A549 (cell line): ENCODE data around the gene SLC28A1. TPM values are rescaled to one million over a fixed set of nuclear protein-coding genes. Genes with fewer than 3 reads are reported as not detected.

Experiments used
- ATAC-seq, 2 experiments: fragments of 200-7000 bp in 1 of 2; fragments of >200 bp in 1 of 2; cut with Nextera tagmentation in 1 of 2; cut with Tn5 transposase in 1 of 2; 3 replicates each; pipeline versions ENCODE4 v1.8.0 to v1.9.1; 2018 to 2020; ENCODE audit warnings: mild to moderate bottlenecking in 1 of 2, moderate library complexity in 1 of 2
- CTCF ChIA-PET: fragments of 300-600 bp; sonication (Branson Sonifier 250); formaldehyde crosslinking; extraction: SDS; loops from one replicate; lab custom pipeline; 2021; ENCODE audit warnings: antibody characterized with exemption, inconsistent platforms; lab: Yijun Ruan, JAX
- POLR2A ChIA-PET: fragments of 350-600 bp; formaldehyde crosslinking; extraction: SDS; loops from one replicate; lab custom pipeline; 2021; ENCODE audit warnings: antibody characterized with exemption, inconsistent platforms; lab: Yijun Ruan, JAX
- DNase-seq, 2 experiments: peaks; one replicate each; pipeline versions ENCODE4 v3.0.0 to v3.0.0-alpha.2; 2011 to 2016; ENCODE audit warnings: low read depth in 1 of 2, low spot score in 1 of 2
- FAIRE-seq: peaks from 2 replicates; lab custom pipeline; 2011; peaks lifted over from hg19 to GRCh38; lab: Jason Lieb, UNC
- H3K27ac ChIP-seq, 2 experiments: fragments of >200 bp; sonication (Bioruptor Twin); formaldehyde crosslinking; 3 replicates each; pipeline ENCODE4 v1.5.1; 2016 to 2017
- H3K4me1 ChIP-seq: fragments of >200 bp; sonication (Bioruptor Twin); formaldehyde crosslinking; 3 replicates; pipeline ENCODE4 v1.6.1; 2016
- H3K4me2 ChIP-seq: fragments of >200 bp; sonication (Bioruptor Twin); formaldehyde crosslinking; 3 replicates; pipeline ENCODE4 v1.6.1; 2016
- H3K4me3 ChIP-seq: fragments of >200 bp; sonication (Bioruptor Twin); formaldehyde crosslinking; 3 replicates; pipeline ENCODE4 v1.5.1; 2016
- H3K9me3 ChIP-seq: fragments of >200 bp; sonication (Bioruptor Twin); formaldehyde crosslinking; 3 replicates; pipeline ENCODE4 v1.6.1; 2016
- CEBPB ChIP-seq, 2 experiments: fragments of >200 bp in 1 of 2; sonication (Bioruptor Twin) in 1 of 2; formaldehyde crosslinking in 1 of 2; IDR thresholded peaks; 2 replicates each; pipeline ENCODE4 v1.6.1; 2012 to 2016
- CHD2 ChIP-seq: fragments of 150-350 bp; IDR thresholded peaks from 2 replicates; pipeline ENCODE4 v1.6.1; 2014; ENCODE audit warnings: low read length; ENCODE audit not compliant: partially characterized antibody
- EHMT2 ChIP-seq: fragments of 200-600 bp; sonication (generic); IDR thresholded peaks from 2 replicates; pipeline ENCODE4 v1.6.1; 2016; ENCODE audit warnings: antibody characterized with exemption, low read depth, mild to moderate bottlenecking, moderate library complexity
- EP300 ChIP-seq, 2 experiments: fragments of >200 bp; sonication (Bioruptor Twin); formaldehyde crosslinking; IDR thresholded peaks; 2 replicates in 1 of 2; 3 replicates in 1 of 2; pipeline ENCODE4 v1.6.1; 2016 to 2017
- ESRRA ChIP-seq: fragments of 150-350 bp; IDR thresholded peaks from 2 replicates; pipeline ENCODE4 v1.6.1; 2014; ENCODE audit warnings: mild to moderate bottlenecking, low read length, borderline replicate concordance
- FOSB ChIP-seq: fragments of 250-450 bp; sonication (Bioruptor Pico); IDR thresholded peaks from 2 replicates; pipeline ENCODE4 v1.5.0; 2020; ENCODE audit warnings: mild to moderate bottlenecking, moderate library complexity
- FOXS1 ChIP-seq: fragments of 250-450 bp; sonication (Bioruptor Pico); IDR thresholded peaks from 2 replicates; pipeline ENCODE4 v1.5.0; 2020; ENCODE audit warnings: mild to moderate bottlenecking, moderate library complexity
- HDAC2 ChIP-seq: fragments of 200-600 bp; sonication (generic); IDR thresholded peaks from 2 replicates; pipeline ENCODE4 v1.6.1; 2016
- JUNB ChIP-seq: fragments of >200 bp; sonication (Bioruptor Twin); formaldehyde crosslinking; IDR thresholded peaks from 2 replicates; pipeline ENCODE4 v1.6.1; 2016
- KDM5A ChIP-seq: fragments of 200-600 bp; sonication (generic); IDR thresholded peaks from 2 replicates; pipeline ENCODE4 v1.6.1; 2016; ENCODE audit warnings: antibody characterized with exemption, mild to moderate bottlenecking
- MAFK ChIP-seq: fragments of 450-650 bp; IDR thresholded peaks from 2 replicates; pipeline ENCODE4 v1.6.1; 2014; ENCODE audit not compliant: partially characterized antibody
- MYC ChIP-seq: IDR thresholded peaks from 2 replicates; pipeline ENCODE4 v1.6.1; 2012; ENCODE audit warnings: mild to moderate bottlenecking, inconsistent platforms, low read length, improper control_type of control experiment, borderline replicate concordance
- NR3C1 ChIP-seq: fragments of >200 bp; sonication (Bioruptor Twin); formaldehyde crosslinking; IDR thresholded peaks from 3 replicates; pipeline ENCODE4 v1.6.1; 2017
- PHF8 ChIP-seq: fragments of 200-600 bp; sonication (generic); IDR thresholded peaks from 2 replicates; pipeline ENCODE4 v1.6.1; 2016; ENCODE audit warnings: low read depth, mild to moderate bottlenecking, antibody characterized with exemption, moderate library complexity, borderline replicate concordance
- POLR2AphosphoS2 ChIP-seq: conservative IDR thresholded peaks from 2 replicates; pipeline ENCODE4 v1.6.1; 2012; ENCODE audit warnings: low read length, improper control_type of control experiment, inconsistent platforms
- RAD21 ChIP-seq, 2 experiments: fragments of >200 bp in 1 of 2; sonication (Bioruptor Twin) in 1 of 2; formaldehyde crosslinking in 1 of 2; IDR thresholded peaks in 1 of 2; conservative IDR thresholded peaks in 1 of 2; 2 replicates in 1 of 2; 3 replicates in 1 of 2; pipeline ENCODE4 v1.6.1; 2012 to 2018; ENCODE audit warnings: inconsistent platforms in 1 of 2
- RARB ChIP-seq: fragments of 250-450 bp; sonication (Bioruptor Pico); IDR thresholded peaks from 2 replicates; pipeline ENCODE4 v1.8.0; 2021; ENCODE audit warnings: mild to moderate bottlenecking, moderate library complexity
- RCOR1 ChIP-seq: fragments of 150-350 bp; IDR thresholded peaks from 2 replicates; pipeline ENCODE4 v1.6.1; 2014; ENCODE audit warnings: antibody characterized with exemption, low read length, low read depth
- RNF2 ChIP-seq: fragments of 200-600 bp; sonication (generic); IDR thresholded peaks from 2 replicates; pipeline ENCODE4 v1.6.1; 2016; ENCODE audit warnings: low read depth, mild to moderate bottlenecking, antibody characterized with exemption, moderate library complexity, borderline replicate concordance
- SMC3 ChIP-seq: fragments of >200 bp; sonication (Bioruptor Twin); formaldehyde crosslinking; IDR thresholded peaks from 3 replicates; pipeline ENCODE4 v1.6.1; 2018; ENCODE audit warnings: inconsistent platforms
- ZC3H11A ChIP-seq: fragments of 450-650 bp; IDR thresholded peaks from 2 replicates; pipeline ENCODE4 v1.6.1; 2014; ENCODE audit warnings: antibody characterized with exemption, mild to moderate bottlenecking
- WGBS: methylation state at CpG from one replicate; pipeline ENCODE4 v1.1.6; 2017; ENCODE audit errors: missing lambda C conversion rate; 5-methylcytosine and 5-hydroxymethylcytosine counted together
- polyA plus RNA-seq, 4 experiments: library from polyadenylated mRNA; depleted of rRNA in 3 of 4; stranded (reverse); fragments of >200 nt; fragmentation: RNase III in 1 of 4; extraction: RNeasy Plus Mini Kit Qiagen cat#74134 plus additional on column Dnase treatment in 1 of 4; gene quantifications; 2 replicates in 3 of 4; 3 replicates in 1 of 4; pipeline ENCODE4 v1.2.3, GENCODE V29; 2011 to 2017
- TF ChIP-seq, protein P1 (sequence below): IDR thresholded peaks from 2 replicates; pipeline ENCODE4 v1.6.1; 2012
- TF ChIP-seq, protein P2 (sequence below): fragments of >200 bp; sonication (Bioruptor Twin); formaldehyde crosslinking; IDR thresholded peaks from 2 replicates; pipeline ENCODE4 v1.6.1; 2016
- TF ChIP-seq, protein P3 (sequence below): fragments of 450-650 bp; IDR thresholded peaks from 2 replicates; pipeline ENCODE4 v1.6.1; 2014; ENCODE audit warnings: antibody characterized with exemption
- TF ChIP-seq, protein P4 (sequence below): fragments of 250-450 bp; sonication (Bioruptor Pico); IDR thresholded peaks from 2 replicates; pipeline ENCODE4 v1.5.0; 2020; ENCODE audit warnings: low read depth, mild to moderate bottlenecking, moderate library complexity
- TF ChIP-seq, protein P5 (sequence below): IDR thresholded peaks from 2 replicates; pipeline ENCODE4 v1.6.1; 2012; ENCODE audit warnings: low read depth, borderline replicate concordance

Gene SLC28A1
- polyA plus RNA-seq, 2 of the 4 experiments (the other 2 are of a cell fraction), result 0.06 to 0.13 TPM

DNA sequence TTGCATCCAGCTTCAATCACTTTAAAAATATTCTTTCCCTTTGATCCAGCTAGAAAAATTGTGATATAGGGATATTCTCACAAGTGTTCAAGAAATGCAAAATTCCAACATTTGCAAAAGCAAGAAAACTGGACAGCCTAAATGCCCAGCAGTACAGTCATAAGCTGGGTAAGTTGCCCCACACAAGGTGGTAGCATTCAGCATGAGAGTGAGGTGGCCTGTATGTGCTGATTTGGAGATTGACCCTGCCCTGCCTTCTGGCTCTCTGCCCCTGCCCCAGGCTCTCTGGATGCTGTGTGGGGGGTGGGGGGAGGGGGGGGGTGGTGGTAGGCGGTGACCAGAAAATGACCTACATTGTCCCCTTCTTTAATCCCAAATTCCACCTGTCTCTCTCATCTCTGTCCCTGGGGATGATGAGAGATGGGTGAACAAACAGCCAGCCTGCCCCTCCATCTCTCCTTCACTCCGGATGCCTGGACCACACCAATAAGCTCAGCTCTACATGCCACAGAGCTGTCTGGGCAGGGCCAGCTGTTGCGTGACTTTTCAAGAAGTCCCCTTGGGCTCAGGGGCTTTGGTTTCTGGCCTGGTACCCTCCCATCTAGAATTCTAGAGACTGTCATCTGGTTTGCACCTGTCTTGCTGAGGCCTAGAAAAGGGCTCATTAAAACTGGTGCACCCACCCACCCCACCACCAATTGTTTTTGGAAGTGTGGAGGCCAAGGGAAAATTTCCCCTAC, 42.2 kb downstream of the SLC28A1 start:
- no peak for ATAC-seq
- H3K27ac ChIP-seq, result peak overlapping the region; percentile 84 to 85
- DNase-seq, result no peak
- H3K4me2 ChIP-seq, result peak overlapping the region; percentile 16; the same call in 1 of the 3 replicates
- 78% methylated on average over 3 of the region's 3 CpGs for WGBS
- CTCF ChIA-PET, result interaction anchor here (0.6 to 7.6 kb wide), 17 partner anchors 14 to 339 kb away, joined by 3 to 137 read pairs (median 3); partner anchors contain the start of genes NMB, WDR73 and ZSCAN2
- no peak overlapping the region for H3K4me3 ChIP-seq
- no peak for TF ChIP-seq NR3C1
- 0 out of 3 replicates have a peak, but pooled peaks have one; percentile 7 for TF ChIP-seq SMC3
- no peaks in the 10 kb centered on the region for H3K9me3 ChIP-seq
- POLR2A ChIA-PET, result no interaction called here
- no peak for FAIRE-seq
- peaks cover 57% of the 10 kb centered on the region for H3K4me1 ChIP-seq

DNA sequence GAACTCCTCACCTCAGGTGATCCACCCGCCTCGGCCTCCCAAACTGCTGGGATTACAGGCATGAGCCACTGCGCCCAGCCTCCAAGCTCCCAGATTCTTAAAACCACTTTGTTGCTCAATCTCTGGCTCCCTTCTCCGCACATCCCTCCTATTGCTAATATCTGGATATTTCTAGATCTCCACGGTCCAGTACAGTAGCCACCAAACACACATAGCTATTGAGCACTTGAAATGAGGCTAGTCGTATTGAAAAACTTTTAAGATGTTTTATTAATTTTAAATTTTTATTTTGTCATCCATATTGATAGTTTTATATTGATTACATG, 44.3 kb downstream of the SLC28A1 start:
- H3K9me3 ChIP-seq, result no peaks in the 10 kb centered on the region
- FAIRE-seq (no peak), ATAC-seq (no peak), DNase-seq (no peak)
- POLR2A ChIA-PET, result interaction anchor here (0.9 to 1.3 kb wide), 4 partner anchors 194 to 274 kb away, joined by 3 to 9 read pairs (median 4); partner anchors contain the start of gene WDR73
- CTCF ChIA-PET, result interaction anchor here (0.6 to 7.6 kb wide), 92 partner anchors 8 to 356 kb away, joined by 3 to 137 read pairs (median 6); partner anchors contain the start of genes NMB, SEC11A and WDR73
- no peak overlapping the region for H3K4me3 ChIP-seq
- H3K4me1 ChIP-seq, result peaks cover 57% of the 10 kb centered on the region
- H3K27ac ChIP-seq, result peak overlapping the region; percentile 84 to 85
- no peak overlapping the region for H3K4me2 ChIP-seq
- no peak for TF ChIP-seq ESRRA
- 0 out of 4 replicates have a peak, but pooled peaks of 1 of the 2 experiments have one; percentile 20 for TF ChIP-seq CEBPB (IDR thresholded peaks at IDR 0.05)
- TF ChIP-seq POLR2AphosphoS2, result no peak
- TF ChIP-seq, protein P1, sequence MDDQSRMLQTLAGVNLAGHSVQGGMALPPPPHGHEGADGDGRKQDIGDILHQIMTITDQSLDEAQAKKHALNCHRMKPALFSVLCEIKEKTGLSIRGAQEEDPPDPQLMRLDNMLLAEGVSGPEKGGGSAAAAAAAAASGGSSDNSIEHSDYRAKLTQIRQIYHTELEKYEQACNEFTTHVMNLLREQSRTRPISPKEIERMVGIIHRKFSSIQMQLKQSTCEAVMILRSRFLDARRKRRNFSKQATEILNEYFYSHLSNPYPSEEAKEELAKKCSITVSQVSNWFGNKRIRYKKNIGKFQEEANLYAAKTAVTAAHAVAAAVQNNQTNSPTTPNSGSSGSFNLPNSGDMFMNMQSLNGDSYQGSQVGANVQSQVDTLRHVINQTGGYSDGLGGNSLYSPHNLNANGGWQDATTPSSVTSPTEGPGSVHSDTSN, result no peak
- TF ChIP-seq EHMT2, result no peak
- WGBS, result 78% methylated on average over 6 of the region's 6 CpGs

DNA sequence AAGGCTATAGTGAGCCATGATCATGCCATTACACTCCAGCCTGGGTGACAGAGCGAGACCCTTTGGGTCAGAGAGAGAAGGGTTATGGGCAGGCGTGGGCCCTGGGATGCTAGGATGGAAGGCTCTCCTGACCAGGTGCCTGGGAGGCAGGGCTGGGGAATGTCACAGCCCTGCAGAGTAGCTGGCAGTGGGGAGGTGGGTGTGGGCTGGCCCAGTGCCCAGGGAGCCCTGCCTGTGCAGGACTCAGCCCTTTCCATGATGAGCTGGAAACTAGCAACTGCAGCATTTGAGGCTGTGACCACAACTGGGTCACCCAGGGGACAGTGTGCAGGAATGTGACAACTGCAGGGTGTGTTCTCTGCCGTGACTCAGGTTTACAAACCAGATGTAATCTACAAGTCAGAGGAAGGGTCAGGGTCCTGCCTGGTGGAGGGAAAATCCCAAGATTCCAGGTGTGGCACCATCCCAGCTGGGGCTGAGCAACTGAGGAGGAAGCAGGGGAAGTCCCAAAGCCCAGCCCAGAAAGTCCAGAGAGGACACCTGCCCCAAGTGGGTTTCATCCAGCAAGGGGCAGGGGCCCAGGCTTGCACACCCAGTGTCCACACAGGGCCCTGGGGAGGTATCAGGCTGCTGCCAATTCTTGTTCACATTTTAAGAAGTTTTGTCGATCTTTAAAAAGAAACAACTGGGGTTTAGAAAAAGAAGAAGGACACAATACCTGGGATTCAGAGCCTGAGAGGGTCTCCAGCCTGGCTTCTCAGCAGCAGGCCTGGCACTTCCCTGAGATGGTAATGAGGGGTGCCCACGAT, 45.5 kb downstream of the SLC28A1 start:
- H3K4me1 ChIP-seq, result peaks cover 45% of the 10 kb centered on the region
- FAIRE-seq (peak; percentile 23), ATAC-seq (peak; percentile 67 to 76), DNase-seq (peak; percentile 71 to 95)
- ChIA-PET CTCF (interaction anchor here (0.7 to 4.3 kb wide), 10 partner anchors 13 to 332 kb away, joined by 3 to 85 read pairs (median 12); partner anchors contain the start of genes NMB and WDR73), POLR2A (interaction anchor here (1.0 kb wide), 1 partner anchor 50 kb away, joined by 3 read pairs; no protein-coding TSS in a partner anchor)
- WGBS, result 52% methylated on average over 5 of the region's 5 CpGs
- H3K4me3 ChIP-seq, result no peak overlapping the region
- H3K9me3 ChIP-seq, result no peaks in the 10 kb centered on the region
- peak overlapping the region; percentile 49 for H3K4me2 ChIP-seq
- H3K27ac ChIP-seq, result peak overlapping the region; percentile 54 to 85
- TF ChIP-seq HDAC2, result no peak
- no peak for TF ChIP-seq RAD21 (conservative IDR thresholded peaks at IDR 0.05 in 1 of 2, IDR thresholded peaks at IDR 0.05 in 1 of 2)
- TF ChIP-seq, protein P2, sequence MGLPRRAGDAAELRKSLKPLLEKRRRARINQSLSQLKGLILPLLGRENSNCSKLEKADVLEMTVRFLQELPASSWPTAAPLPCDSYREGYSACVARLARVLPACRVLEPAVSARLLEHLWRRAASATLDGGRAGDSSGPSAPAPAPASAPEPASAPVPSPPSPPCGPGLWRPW, result no peak
- no peak for TF ChIP-seq KDM5A
- TF ChIP-seq, protein P3, sequence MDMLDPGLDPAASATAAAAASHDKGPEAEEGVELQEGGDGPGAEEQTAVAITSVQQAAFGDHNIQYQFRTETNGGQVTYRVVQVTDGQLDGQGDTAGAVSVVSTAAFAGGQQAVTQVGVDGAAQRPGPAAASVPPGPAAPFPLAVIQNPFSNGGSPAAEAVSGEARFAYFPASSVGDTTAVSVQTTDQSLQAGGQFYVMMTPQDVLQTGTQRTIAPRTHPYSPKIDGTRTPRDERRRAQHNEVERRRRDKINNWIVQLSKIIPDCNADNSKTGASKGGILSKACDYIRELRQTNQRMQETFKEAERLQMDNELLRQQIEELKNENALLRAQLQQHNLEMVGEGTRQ, result no peak
- no peak for TF ChIP-seq RNF2
- TF ChIP-seq, protein P4, sequence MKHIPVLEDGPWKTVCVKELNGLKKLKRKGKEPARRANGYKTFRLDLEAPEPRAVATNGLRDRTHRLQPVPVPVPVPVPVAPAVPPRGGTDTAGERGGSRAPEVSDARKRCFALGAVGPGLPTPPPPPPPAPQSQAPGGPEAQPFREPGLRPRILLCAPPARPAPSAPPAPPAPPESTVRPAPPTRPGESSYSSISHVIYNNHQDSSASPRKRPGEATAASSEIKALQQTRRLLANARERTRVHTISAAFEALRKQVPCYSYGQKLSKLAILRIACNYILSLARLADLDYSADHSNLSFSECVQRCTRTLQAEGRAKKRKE (CRISPR knock-in tag), result peak; percentile 73; the same call in 1 of the 2 replicates
- TF ChIP-seq MAFK, result peak; percentile 91
- TF ChIP-seq RARB (CRISPR knock-in tag), result peak; percentile 94
- TF ChIP-seq, protein P1, result peak; percentile 21; the same call in 1 of the 2 replicates
- TF ChIP-seq RCOR1, result no peak
- no peak for TF ChIP-seq NR3C1
- no peak for TF ChIP-seq PHF8
- no peak for TF ChIP-seq FOXS1 (CRISPR knock-in tag)
- no peak for TF ChIP-seq CHD2
- TF ChIP-seq EP300 (IDR thresholded peaks at IDR 0.05), result no peak
- TF ChIP-seq, protein P5, sequence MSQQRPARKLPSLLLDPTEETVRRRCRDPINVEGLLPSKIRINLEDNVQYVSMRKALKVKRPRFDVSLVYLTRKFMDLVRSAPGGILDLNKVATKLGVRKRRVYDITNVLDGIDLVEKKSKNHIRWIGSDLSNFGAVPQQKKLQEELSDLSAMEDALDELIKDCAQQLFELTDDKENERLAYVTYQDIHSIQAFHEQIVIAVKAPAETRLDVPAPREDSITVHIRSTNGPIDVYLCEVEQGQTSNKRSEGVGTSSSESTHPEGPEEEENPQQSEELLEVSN, result no peak
- no peak for TF ChIP-seq ZC3H11A
- TF ChIP-seq JUNB, result no peak
- TF ChIP-seq MYC, result no peak
- TF ChIP-seq FOSB (CRISPR knock-in tag), result no peak
